Measurements from ENCODE around the gene TBC1D5.
"Not testable (repeated sequence)": the region's sequence is repeated elsewhere in the genome, so short reads cannot be mapped to it uniquely, and the experiment has no call there.

The TBC1D5 gene

GRCh38 chr3:17742102-17742879 is at the start of gene TBC1D5:
TSS of gene TBC1D5 (minus strand) at chr3:17742631. CDS start at chr3:17508570, 234,061 bp downstream.
- in situ Hi-C loops (cut with HindIII; ENCODE audit: low pct_ligation_motif_present, low pct_unique_long_range_greater_than_20kb, low sequenced_read_pairs): no loop called here

GRCh38 chr3:17783426-17783825 is 41.0 kb upstream of the TBC1D5 start:
- no peak for DNase-seq
- in situ Hi-C loops (cut with HindIII; ENCODE audit: low pct_ligation_motif_present, low pct_unique_long_range_greater_than_20kb, low sequenced_read_pairs): no loop called here

More at GRCh38 chr3:17742102-17742879, at the start of gene TBC1D5:
- DNase-seq: peak; percentile 97

- in situ Hi-C loops (cut with HindIII; ENCODE audit: low pct_ligation_motif_present, low pct_unique_long_range_greater_than_20kb, low sequenced_read_pairs): no loop called here
These were observed 40.3 kb upstream of the TBC1D5 start for GRCh38 chr3:17782751-17783150.

GRCh38 chr3:17780369-17780768 is 37.9 kb upstream of the TBC1D5 start:
- in situ Hi-C loops (cut with HindIII; ENCODE audit: low pct_ligation_motif_present, low pct_unique_long_range_greater_than_20kb, low sequenced_read_pairs); DNase-seq: not testable (repeated sequence)

More at GRCh38 chr3:17782751-17783150, 40.3 kb upstream of the TBC1D5 start:
- DNase-seq: no peak

GRCh38 chr3:17779304-17780250 is 37.1 kb upstream of the TBC1D5 start:
- DNase-seq; in situ Hi-C loops (cut with HindIII; ENCODE audit: low pct_ligation_motif_present, low pct_unique_long_range_greater_than_20kb, low sequenced_read_pairs): not testable (repeated sequence)

GRCh38 chr3:17777326-17777725 is 34.9 kb upstream of the TBC1D5 start:
- in situ Hi-C loops (cut with HindIII; ENCODE audit: low pct_ligation_motif_present, low pct_unique_long_range_greater_than_20kb, low sequenced_read_pairs): not testable (repeated sequence)

GRCh38 chr3:17775073-17775472 is 32.6 kb upstream of the TBC1D5 start:
- in situ Hi-C loops (cut with HindIII; ENCODE audit: low pct_ligation_motif_present, low pct_unique_long_range_greater_than_20kb, low sequenced_read_pairs): no loop called here
- no peak for DNase-seq

More at GRCh38 chr3:17777326-17777725, 34.9 kb upstream of the TBC1D5 start:
- not testable (repeated sequence) for DNase-seq

GRCh38 chr3:17774180-17774910 is 31.9 kb upstream of the TBC1D5 start:
- in situ Hi-C loops (cut with HindIII; ENCODE audit: low pct_ligation_motif_present, low pct_unique_long_range_greater_than_20kb, low sequenced_read_pairs); DNase-seq: not testable (repeated sequence)

GRCh38 chr3:17772556-17772955 is 30.1 kb upstream of the TBC1D5 start:
- in situ Hi-C loops (cut with HindIII; ENCODE audit: low pct_ligation_motif_present, low pct_unique_long_range_greater_than_20kb, low sequenced_read_pairs): no loop called here

GRCh38 chr3:17771177-17772017 is 29.0 kb upstream of the TBC1D5 start:
- in situ Hi-C loops (cut with HindIII; ENCODE audit: low pct_ligation_motif_present, low pct_unique_long_range_greater_than_20kb, low sequenced_read_pairs): no loop called here

More at GRCh38 chr3:17772556-17772955, 30.1 kb upstream of the TBC1D5 start:
- no peak for DNase-seq

GRCh38 chr3:17770682-17771081 is 28.3 kb upstream of the TBC1D5 start:
- DNase-seq: no peak
- in situ Hi-C loops (cut with HindIII; ENCODE audit: low pct_ligation_motif_present, low pct_unique_long_range_greater_than_20kb, low sequenced_read_pairs): no loop called here

More at GRCh38 chr3:17771177-17772017, 29.0 kb upstream of the TBC1D5 start:
- no peak for DNase-seq

- DNase-seq: no peak
- in situ Hi-C loops (cut with HindIII; ENCODE audit: low pct_ligation_motif_present, low pct_unique_long_range_greater_than_20kb, low sequenced_read_pairs): no loop called here
These were observed 23.5 kb upstream of the TBC1D5 start for GRCh38 chr3:17765819-17766472.

- DNase-seq: no peak
- in situ Hi-C loops (cut with HindIII; ENCODE audit: low pct_ligation_motif_present, low pct_unique_long_range_greater_than_20kb, low sequenced_read_pairs): no loop called here
These were observed 19.1 kb upstream of the TBC1D5 start for GRCh38 chr3:17761563-17761962.

GRCh38 chr3:17759901-17760300 is 17.5 kb upstream of the TBC1D5 start:
- no peak for DNase-seq
- in situ Hi-C loops (cut with HindIII; ENCODE audit: low pct_ligation_motif_present, low pct_unique_long_range_greater_than_20kb, low sequenced_read_pairs): no loop called here

- no peak for DNase-seq
- in situ Hi-C loops (cut with HindIII; ENCODE audit: low pct_ligation_motif_present, low pct_unique_long_range_greater_than_20kb, low sequenced_read_pairs): no loop called here
These were observed 13.4 kb upstream of the TBC1D5 start for GRCh38 chr3:17755836-17756235.

- DNase-seq: no peak
- in situ Hi-C loops (cut with HindIII; ENCODE audit: low pct_ligation_motif_present, low pct_unique_long_range_greater_than_20kb, low sequenced_read_pairs): no loop called here
These were observed 11.2 kb upstream of the TBC1D5 start for GRCh38 chr3:17753632-17753992.

GRCh38 chr3:17752876-17753631 is 10.6 kb upstream of the TBC1D5 start:
- in situ Hi-C loops (cut with HindIII; ENCODE audit: low pct_ligation_motif_present, low pct_unique_long_range_greater_than_20kb, low sequenced_read_pairs): no loop called here
- DNase-seq: no peak
